ENCODE results near the gene PDXDC1.
"Not testable (repeated sequence)": the region's sequence is repeated elsewhere in the genome, so short reads cannot be mapped to it uniquely, and the experiment has no call there.

Gene PDXDC1

DNA sequence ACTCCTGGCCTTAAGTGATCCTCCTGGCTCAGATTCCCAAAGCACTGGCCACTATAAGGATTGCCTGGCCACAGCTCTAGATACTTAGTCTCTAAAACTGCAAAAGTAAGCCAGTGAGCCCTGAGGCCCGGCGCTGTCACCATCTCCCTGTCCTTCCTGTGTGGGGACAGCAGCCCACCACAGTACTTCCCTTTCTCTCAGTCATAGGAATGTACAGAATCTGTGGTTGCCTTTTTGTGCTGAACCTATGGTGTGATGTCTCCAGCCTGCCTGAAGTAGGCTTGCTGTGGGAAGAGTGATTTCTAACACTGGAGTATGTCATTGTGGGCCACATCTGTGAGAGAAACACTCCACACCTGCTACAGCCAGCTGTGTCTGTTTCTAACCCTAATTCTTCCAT is 56.4 kb downstream of the PDXDC1 start:
- peak; percentile 83 for DNase-seq (ENCODE audit: low read depth, low spot score)
- H3K4me3 ChIP-seq (ENCODE audit: low read length) = peak overlapping the region; percentile 9; the same call in 1 of the 2 replicates

DNA sequence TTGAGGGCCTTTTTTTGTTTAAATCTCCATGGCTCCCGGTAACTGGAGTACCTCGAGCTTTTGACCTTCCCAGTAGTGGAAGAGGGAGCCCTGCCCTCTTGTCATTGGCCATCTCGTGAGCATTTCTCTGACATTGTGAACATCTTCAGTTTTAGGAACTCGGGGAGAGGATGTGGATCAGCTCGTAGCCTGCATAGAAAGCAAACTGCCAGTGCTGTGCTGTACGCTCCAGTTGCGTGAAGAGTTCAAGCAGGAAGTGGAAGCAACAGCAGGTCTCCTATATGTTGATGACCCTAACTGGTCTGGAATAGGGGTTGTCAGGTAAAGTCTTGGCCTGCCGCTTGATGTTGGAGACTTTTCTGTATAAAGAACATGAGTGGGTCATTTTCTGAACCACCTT is 56.8 kb downstream of the PDXDC1 start:
- DNase-seq (ENCODE audit: low read depth, low spot score) = peak; percentile 53
- no peak overlapping the region; the same call in 1 of the 2 replicates for H3K4me3 ChIP-seq (ENCODE audit: low read length)

DNA sequence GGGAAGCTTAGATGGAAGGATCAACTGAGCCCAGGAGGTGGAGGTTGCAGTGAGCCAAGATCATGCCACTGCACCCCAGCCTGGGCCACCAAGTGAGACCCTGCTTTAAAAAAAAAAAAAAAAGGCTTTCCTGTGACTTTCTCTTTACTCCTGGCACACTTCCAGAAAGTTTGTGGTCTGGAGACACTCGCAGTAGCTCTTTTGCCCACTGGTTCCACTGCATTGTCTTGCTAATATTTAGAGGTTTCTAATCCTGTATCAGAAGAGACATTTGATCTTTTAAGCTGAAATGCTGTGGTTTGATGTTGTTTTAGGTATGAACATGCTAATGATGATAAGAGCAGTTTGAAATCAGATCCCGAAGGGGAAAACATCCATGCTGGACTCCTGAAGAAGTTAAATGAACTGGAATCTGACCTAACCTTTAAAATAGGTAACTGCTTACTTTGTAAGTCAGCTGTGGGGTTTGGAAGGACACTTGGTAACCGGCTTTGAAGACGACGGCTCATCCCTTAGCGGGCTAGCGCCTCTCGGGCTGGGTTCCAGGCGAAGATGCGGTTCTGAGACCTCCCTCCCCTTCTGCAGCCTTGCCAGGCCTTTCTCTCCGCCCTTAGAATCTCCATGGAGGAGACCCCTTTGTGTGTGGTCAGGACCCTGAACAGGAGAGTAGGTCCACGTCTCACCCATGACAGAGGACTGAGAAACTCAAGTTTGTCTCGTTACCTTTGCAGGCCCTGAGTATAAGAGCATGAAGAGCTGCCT is 57.9 kb downstream of the PDXDC1 start:
- DNase-seq (ENCODE audit: low read depth, low spot score) = peak; percentile 69
- H3K4me3 ChIP-seq (ENCODE audit: low read length) = no peak overlapping the region

DNA sequence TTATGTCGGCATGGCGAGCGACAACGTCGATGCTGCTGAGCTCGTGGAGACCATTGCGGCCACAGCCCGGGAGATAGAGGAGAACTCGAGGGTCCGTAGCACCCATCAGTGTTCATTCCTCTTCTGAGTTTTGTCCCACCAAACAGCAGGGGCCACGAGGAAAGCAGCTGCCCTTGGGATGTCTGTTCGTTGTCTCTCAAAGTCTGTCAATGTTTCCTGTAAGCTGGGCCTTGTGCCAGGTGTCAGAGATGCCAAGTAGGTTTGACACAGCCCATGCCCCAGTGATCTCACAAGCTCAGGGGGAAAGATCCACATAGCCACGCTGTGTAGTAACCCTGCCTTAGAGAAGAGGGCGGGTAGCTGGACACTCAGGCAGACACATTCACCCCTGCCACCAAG is 58.5 kb downstream of the PDXDC1 start:
- no peak for DNase-seq (ENCODE audit: low read depth, low spot score)
- no peak overlapping the region for H3K4me3 ChIP-seq (ENCODE audit: low read length)

DNA sequence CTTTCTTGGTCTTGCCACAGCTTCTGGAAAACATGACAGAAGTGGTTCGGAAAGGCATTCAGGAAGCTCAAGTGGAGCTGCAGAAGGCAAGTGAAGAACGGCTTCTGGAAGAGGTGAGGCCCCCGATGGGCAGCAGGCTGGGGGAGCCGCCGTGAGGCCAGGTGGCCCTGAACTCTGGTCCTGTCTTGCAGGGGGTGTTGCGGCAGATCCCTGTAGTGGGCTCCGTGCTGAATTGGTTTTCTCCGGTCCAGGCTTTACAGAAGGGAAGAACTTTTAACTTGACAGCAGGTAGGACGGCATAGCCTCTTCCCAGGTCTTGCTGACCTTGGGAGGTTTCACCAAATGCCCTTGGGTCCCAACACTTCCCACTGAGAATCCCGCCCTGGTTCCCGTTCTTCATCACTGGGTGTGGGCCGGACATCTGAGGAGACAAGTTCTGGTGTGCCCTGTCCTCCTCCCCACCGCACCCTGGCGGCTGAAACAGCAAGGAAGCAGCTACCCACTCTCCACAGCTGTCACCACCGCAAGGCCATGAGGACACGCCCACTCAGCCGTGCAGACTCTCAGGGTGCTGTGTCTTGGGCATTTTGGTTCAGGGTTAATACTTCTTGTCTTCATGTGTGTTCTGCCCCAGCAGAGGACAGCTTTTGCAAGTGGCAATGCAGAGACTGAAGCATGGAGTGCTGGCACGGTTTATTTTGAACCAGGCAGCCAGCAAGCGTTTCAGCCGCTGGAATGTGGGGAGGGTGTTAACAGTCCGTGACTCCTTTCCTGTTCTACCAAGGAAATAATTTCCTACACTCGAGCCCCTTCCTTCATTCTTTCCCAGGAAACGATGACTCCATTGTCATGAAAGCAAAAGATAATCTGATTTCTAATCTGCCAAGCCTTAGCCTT is 59.7 kb downstream of the PDXDC1 start:
- DNase-seq (ENCODE audit: low read depth, low spot score) = no peak
- no peak overlapping the region for H3K4me3 ChIP-seq (ENCODE audit: low read length)

DNA sequence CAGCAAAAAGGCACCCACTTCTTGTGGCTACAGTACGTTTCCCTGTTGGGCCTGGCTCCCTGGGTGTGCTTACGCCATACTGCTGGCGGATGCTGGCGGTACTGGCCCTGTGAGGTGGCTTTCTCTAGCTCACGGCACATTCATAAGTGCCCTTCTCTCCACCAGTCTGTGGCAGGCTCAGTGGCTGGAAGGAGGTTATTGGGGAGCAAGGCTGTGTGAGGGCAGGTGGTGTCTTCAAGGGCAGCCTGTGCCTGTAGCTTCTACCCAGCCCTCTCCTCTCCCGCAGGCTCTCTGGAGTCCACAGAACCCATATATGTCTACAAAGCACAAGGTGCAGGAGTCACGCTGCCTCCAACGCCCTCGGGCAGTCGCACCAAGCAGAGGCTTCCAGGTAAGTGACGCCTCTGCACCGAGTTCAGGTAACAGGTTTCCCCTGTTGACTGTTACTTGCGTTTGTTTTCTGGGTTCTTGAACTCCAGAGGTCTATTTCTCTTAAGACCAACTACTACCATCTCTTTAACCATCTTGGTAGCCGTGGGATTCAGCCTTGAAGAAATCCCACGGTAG is 60.4 kb downstream of the PDXDC1 start:
- H3K4me3 ChIP-seq (ENCODE audit: low read length) = no peak overlapping the region

DNA sequence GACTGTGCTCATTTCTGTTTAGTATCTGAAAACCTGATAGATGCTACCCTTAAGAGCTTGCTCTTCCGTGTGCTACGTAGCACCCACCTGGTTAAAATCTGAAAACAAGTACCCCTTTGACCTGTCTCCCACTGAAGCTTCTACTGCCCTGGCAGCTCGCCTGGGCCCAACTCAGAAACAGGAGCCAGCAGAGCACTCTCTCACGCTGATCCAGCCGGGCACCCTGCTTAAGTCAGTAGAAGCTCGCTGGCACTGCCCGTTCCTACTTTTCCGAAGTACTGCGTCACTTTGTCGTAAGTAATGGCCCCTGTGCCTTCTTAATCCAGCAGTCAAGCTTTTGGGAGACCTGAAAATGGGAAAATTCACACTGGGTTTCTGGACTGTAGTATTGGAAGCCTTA is 62.2 kb downstream of the PDXDC1 start:
- no peak for DNase-seq (ENCODE audit: low read depth, low spot score)

More for the DNA sequence above, 60.4 kb downstream of the PDXDC1 start:
- no peak for DNase-seq (ENCODE audit: low read depth, low spot score)

DNA sequence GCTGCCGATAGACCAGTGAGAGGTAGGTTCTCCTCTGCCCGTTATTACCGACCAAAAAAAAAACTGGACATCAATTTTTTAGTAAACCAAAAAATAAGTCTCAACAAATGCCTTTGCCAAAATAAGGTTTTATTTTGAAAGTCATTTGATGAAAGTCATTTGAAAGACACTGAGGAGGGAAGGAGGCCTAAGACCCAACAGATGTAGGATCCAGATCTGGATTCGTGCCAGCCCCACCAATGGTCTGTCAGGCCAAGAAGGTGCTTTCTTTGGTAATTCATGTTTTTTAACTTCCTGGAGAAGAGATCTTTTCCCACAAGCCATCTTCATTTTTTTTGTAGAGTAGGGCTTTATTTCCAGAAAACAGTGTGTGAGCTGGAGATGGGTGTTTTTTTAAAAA is 62.9 kb downstream of the PDXDC1 start:
- no peak for DNase-seq (ENCODE audit: low read depth, low spot score)
- no peak overlapping the region for H3K4me3 ChIP-seq (ENCODE audit: low read length)

More for the DNA sequence above, 62.2 kb downstream of the PDXDC1 start:
- H3K4me3 ChIP-seq (ENCODE audit: low read length) = no peak overlapping the region

DNA sequence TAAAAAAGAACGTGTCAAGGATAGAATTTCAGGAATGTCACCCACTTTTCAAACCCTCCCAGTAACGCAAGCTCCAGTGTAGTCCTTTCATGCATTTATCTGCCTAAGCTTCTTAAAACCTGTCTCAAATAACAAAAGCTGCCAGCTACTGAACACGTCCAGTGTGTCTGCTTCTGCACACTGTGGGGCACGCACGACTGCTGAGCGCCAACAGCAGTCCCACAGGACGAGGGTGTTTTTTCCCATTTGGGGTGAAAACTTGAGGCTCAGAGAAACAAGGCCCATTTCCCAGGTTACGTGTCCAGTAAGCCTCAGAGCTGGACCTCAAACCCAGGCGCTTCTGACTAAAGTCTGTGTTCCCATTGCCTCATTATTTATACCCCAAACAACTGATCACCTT is 63.9 kb downstream of the PDXDC1 start:
- no peak for DNase-seq (ENCODE audit: low read depth, low spot score)
- no peak overlapping the region for H3K4me3 ChIP-seq (ENCODE audit: low read length)

DNA sequence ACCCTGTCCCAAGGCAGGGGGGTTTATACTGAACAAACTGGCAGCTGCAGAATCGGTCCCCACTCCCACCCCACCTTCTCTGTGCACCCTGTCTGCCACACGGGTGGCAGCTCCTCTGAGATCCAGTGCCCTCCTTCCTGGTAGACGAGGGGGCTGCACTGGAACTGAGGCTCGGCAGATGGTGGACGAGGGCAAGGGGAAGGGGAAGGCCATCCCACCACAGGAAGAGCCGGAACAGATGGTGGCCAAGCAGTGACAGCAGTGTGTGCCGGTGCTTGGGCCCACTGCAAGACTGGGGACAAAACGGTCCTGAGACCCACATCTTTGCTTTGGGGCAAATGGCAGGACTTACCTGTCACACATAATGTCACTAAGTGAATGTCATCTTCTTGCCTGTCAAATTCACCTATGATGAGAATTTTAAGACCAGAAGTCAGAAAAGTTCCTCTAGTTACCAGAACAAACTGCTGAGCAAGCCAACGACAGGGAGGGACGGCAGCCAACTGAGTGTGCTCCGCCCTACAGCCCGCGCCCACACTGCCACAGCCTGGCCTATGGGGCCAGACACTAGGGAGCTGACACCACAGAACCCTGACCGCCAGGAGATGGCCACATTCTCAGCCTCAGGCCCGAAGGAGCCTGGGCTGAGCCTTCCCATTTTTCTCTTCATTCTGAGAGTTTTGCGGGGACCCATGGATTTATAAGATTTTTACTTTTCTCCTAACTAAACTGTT is 66.6 kb downstream of the PDXDC1 start:
- DNase-seq (ENCODE audit: low read depth, low spot score) = no peak
- no peak overlapping the region for H3K4me3 ChIP-seq (ENCODE audit: low read length)

DNA sequence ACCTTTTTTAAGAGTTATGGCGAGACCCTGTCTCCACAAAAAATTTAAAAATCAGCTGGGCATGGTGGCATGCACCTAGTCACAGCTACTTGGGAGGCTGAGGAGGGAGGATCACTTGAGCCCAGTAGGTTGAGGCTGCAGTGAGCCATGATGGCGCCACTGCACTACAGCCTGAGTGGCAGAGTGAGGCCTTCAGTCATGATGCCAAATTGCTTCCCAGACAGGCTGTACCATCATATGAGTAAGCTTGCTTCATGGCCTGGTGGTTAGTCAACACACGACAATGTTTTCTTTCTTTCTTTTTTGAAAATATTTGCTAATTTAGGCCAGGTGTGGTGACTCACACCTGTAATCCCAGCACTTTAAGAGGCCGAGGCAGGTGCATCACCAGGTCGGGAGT is 68.5 kb downstream of the PDXDC1 start:
- no peak overlapping the region for H3K4me3 ChIP-seq (ENCODE audit: low read length)
- DNase-seq (ENCODE audit: low read depth, low spot score) = no peak

DNA sequence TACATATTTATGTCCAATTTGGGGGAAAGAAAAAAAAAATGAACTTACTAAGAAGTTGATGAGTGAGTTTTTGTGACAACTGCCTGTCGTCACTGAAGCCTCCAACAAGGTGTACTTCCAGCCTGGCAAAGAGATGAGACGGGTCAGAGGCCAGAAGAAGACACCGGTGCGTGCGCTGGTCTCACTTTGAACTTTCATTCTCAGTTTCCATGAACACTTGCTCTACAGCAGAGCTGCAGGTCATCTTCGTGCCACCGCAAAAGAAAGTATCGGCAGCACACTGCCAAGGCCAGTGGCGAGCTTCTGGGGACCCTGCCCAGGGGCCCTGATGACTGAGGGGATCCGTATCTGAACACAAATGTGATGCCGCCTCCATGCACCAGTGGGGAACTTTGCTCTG is 69.5 kb downstream of the PDXDC1 start:
- no peak for DNase-seq (ENCODE audit: low read depth, low spot score)
- no peak overlapping the region for H3K4me3 ChIP-seq (ENCODE audit: low read length)

DNA sequence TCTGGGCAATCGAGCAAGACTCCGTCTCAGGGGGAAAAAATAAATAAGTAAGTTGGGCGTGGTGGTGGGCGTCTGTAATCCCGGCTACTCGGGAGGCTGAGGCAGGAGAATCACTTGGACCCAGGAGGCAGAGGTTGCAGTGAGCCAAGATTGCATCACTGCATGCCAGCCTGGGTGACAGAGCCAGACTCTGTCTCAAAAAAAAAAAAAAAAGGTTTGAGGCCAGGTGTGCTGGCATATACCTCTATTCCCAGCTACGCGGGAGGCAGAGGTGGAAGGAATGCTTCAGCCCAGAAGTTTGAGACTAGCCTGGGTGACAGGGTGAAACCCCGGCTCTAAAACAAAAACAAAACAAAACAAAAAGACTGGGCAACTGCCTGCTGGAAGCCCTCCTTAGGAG is 70.4 kb downstream of the PDXDC1 start:
- not testable (repeated sequence) for DNase-seq (ENCODE audit: low read depth, low spot score); H3K4me3 ChIP-seq (ENCODE audit: low read length)

DNA sequence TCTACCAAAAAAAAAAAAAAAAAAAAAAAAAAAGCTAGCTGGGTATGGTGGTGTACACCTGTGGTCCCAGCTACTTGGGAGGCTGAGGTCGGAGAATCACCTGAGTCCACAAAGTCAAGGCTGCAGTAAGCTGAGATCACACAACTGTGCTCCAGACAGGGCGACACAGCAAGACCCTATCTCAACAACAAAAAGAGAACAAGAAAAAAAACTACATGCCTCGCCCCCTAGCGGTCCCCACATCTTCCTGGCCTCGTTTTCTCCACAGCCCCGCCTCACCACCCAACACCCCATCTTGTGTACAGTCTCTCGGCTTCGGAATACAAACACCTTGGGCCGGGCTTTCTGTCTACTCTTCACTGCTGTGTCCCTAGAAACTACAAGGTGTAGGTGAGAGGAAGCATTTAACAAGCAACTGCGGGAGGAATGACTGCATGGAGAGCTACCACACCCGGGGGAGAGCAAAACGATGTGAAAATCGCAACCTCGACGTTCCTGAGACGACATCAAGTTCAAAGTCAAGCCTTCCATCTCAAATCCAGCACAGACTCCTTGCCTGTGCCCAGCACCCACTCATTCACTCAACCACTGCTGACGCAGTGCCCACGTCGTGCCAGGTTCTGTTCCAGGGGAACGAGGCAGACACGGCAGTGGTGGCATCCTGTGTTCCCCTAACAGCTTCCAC is 72.0 kb downstream of the PDXDC1 start:
- no peak for DNase-seq (ENCODE audit: low read depth, low spot score)
- H3K4me3 ChIP-seq (ENCODE audit: low read length) = no peak overlapping the region

DNA sequence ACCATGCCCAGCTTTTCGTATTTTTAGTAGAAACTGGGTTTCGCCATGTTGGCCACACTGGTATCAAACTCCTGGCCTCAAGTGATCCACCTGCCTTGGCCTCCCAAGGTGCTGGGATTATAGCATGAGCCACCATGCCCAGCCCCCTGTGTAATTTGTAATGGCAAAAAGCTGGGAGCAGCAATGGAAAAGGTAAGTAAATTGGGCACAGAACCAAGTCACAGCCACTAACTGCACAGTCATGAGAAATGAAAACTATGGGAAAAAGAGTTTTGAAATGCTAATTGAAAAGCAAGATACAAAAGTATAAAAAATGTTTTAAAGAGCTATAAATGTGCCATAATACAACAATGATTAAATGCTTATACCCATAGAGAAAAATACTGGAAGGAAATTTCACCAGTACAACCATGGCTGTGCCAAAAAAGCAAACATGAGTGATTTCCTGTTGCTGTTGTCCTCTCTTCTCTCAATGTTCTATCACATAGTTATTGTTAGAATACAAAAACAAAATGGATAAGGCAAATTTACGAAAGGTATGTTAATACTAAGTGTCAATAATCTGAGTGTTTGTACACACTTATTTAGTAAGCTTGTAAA is 74.9 kb downstream of the PDXDC1 start:
- no peak for DNase-seq (ENCODE audit: low read depth, low spot score)
- H3K4me3 ChIP-seq (ENCODE audit: low read length) = no peak overlapping the region

DNA sequence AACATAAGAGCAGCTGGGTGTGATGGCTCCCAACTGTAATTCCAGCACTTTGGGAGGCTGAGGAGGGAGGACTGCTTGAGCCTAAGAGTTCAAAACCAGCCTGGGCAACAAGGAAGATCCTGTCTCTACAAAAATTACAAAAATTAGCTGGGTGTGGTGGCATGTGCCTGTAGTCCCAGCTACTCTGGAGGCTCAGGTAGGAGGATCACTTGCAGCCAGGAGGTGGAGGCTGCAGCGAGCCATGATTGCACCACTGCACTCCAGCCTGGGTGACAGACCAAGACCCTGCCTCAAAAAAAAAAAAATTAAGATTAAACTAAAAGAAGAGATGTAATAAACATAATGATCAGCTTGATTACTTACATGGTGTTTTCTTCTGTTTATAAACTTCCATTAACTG is 75.6 kb downstream of the PDXDC1 start:
- not testable (repeated sequence) for H3K4me3 ChIP-seq (ENCODE audit: low read length); DNase-seq (ENCODE audit: low read depth, low spot score)

DNA sequence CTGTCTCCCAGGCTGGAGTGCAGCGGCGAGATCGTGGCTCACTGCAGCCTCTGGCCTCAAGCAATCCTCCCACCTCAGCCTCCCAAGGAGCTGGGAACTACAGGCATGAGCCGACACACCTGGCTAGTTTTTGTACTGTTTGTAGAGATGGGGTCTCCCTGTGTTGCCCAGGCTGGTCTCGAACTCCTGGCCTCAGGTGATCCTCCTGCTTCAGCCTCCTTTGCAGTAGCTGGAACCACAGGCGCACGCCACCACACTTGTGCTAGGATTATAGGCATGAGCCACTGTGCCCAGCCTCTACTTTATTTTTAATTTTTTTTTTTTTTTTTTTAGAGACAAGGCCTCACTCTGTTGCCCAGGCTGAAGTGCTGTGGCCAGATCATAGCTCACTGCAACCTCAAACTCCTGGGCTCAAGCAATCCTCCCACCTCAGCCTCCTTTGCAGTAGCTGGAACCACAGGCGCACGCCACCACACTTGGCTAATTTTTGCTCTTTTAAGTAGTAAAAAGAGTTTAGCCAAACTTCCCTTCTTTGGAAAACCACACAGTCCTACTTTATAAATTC is 76.6 kb downstream of the PDXDC1 start:
- no peak overlapping the region for H3K4me3 ChIP-seq (ENCODE audit: low read length)
- DNase-seq (ENCODE audit: low read depth, low spot score) = no peak
